Measurements from ENCODE around the gene TMEM45A.

The TMEM45A gene

GRCh38 chr3:100609305-100609704, 116.9 kb downstream of the TMEM45A start, which contains the start of gene ADGRG7:
ADGRG7 (plus strand) TSS chr3:100609601; CDS start chr3:100609857, 256 bp downstream.
- no peak for ATAC-seq
- TF ChIP-seq ZFP30 (CRISPR knock-in tag; IDR thresholded peaks at IDR 0.05): no peak

GRCh38 chr3:100609963-100610362, 117.5 kb downstream of the TMEM45A start:
- no peak for ATAC-seq
- TF ChIP-seq ZNF565 (CRISPR knock-in tag; conservative IDR thresholded peaks at IDR 0.05; ENCODE audit: low read depth): no peak
- TF ChIP-seq TOX (CRISPR knock-in tag; IDR thresholded peaks at IDR 0.05; ENCODE audit: borderline replicate concordance): no peak
- no peak for TF ChIP-seq OSR1 (CRISPR knock-in tag; IDR thresholded peaks at IDR 0.05)
- TF ChIP-seq, protein P1, sequence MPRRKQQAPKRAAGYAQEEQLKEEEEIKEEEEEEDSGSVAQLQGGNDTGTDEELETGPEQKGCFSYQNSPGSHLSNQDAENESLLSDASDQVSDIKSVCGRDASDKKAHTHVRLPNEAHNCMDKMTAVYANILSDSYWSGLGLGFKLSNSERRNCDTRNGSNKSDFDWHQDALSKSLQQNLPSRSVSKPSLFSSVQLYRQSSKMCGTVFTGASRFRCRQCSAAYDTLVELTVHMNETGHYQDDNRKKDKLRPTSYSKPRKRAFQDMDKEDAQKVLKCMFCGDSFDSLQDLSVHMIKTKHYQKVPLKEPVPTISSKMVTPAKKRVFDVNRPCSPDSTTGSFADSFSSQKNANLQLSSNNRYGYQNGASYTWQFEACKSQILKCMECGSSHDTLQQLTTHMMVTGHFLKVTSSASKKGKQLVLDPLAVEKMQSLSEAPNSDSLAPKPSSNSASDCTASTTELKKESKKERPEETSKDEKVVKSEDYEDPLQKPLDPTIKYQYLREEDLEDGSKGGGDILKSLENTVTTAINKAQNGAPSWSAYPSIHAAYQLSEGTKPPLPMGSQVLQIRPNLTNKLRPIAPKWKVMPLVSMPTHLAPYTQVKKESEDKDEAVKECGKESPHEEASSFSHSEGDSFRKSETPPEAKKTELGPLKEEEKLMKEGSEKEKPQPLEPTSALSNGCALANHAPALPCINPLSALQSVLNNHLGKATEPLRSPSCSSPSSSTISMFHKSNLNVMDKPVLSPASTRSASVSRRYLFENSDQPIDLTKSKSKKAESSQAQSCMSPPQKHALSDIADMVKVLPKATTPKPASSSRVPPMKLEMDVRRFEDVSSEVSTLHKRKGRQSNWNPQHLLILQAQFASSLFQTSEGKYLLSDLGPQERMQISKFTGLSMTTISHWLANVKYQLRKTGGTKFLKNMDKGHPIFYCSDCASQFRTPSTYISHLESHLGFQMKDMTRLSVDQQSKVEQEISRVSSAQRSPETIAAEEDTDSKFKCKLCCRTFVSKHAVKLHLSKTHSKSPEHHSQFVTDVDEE (CRISPR knock-in tag; IDR thresholded peaks at IDR 0.05): no peak
- TF ChIP-seq ZNF70 (CRISPR knock-in tag; IDR thresholded peaks at IDR 0.05): no peak
- no peak for TF ChIP-seq CSDC2 (CRISPR knock-in tag; IDR thresholded peaks at IDR 0.05)
- TF ChIP-seq, protein P2, sequence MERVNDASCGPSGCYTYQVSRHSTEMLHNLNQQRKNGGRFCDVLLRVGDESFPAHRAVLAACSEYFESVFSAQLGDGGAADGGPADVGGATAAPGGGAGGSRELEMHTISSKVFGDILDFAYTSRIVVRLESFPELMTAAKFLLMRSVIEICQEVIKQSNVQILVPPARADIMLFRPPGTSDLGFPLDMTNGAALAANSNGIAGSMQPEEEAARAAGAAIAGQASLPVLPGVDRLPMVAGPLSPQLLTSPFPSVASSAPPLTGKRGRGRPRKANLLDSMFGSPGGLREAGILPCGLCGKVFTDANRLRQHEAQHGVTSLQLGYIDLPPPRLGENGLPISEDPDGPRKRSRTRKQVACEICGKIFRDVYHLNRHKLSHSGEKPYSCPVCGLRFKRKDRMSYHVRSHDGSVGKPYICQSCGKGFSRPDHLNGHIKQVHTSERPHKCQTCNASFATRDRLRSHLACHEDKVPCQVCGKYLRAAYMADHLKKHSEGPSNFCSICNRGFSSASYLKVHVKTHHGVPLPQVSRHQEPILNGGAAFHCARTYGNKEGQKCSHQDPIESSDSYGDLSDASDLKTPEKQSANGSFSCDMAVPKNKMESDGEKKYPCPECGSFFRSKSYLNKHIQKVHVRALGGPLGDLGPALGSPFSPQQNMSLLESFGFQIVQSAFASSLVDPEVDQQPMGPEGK (CRISPR knock-in tag; IDR thresholded peaks at IDR 0.05; ENCODE audit: borderline replicate concordance): no peak
- TF ChIP-seq, protein P3, sequence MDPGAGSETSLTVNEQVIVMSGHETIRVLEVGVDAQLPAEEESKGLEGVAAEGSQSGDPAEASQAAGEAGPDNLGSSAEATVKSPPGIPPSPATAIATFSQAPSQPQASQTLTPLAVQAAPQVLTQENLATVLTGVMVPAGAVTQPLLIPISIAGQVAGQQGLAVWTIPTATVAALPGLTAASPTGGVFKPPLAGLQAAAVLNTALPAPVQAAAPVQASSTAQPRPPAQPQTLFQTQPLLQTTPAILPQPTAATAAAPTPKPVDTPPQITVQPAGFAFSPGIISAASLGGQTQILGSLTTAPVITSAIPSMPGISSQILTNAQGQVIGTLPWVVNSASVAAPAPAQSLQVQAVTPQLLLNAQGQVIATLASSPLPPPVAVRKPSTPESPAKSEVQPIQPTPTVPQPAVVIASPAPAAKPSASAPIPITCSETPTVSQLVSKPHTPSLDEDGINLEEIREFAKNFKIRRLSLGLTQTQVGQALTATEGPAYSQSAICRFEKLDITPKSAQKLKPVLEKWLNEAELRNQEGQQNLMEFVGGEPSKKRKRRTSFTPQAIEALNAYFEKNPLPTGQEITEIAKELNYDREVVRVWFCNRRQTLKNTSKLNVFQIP (CRISPR knock-in tag; IDR thresholded peaks at IDR 0.05; ENCODE audit: borderline replicate concordance, low read depth): no peak
- TF ChIP-seq ESRRG (CRISPR knock-in tag; IDR thresholded peaks at IDR 0.05): no peak
- no peak for TF ChIP-seq ZFP3 (CRISPR knock-in tag; IDR thresholded peaks at IDR 0.05)
- TF ChIP-seq SNAI2 (CRISPR knock-in tag; IDR thresholded peaks at IDR 0.05): no peak

GRCh38 chr3:100611221-100611620, 118.8 kb downstream of the TMEM45A start:
- TF ChIP-seq ZFP30 (CRISPR knock-in tag; IDR thresholded peaks at IDR 0.05): no peak
- TF ChIP-seq TOX (CRISPR knock-in tag; IDR thresholded peaks at IDR 0.05; ENCODE audit: borderline replicate concordance): no peak
- no peak for TF ChIP-seq ZNF70 (CRISPR knock-in tag; IDR thresholded peaks at IDR 0.05)
- no peak for ATAC-seq

GRCh38 chr3:100613721-100614390, 121.4 kb downstream of the TMEM45A start:
- TF ChIP-seq ISL1 (CRISPR knock-in tag; IDR thresholded peaks at IDR 0.05) (no peak), CSDC2 (CRISPR knock-in tag; IDR thresholded peaks at IDR 0.05) (no peak), ZNF8 (CRISPR knock-in tag; IDR thresholded peaks at IDR 0.05) (no peak), TOX (CRISPR knock-in tag; IDR thresholded peaks at IDR 0.05; ENCODE audit: borderline replicate concordance) (no peak), ZNF70 (CRISPR knock-in tag; IDR thresholded peaks at IDR 0.05) (no peak), BACH2 (CRISPR knock-in tag; IDR thresholded peaks at IDR 0.05; ENCODE audit: borderline replicate concordance) (no peak)
- ATAC-seq: no peak

DNA sequence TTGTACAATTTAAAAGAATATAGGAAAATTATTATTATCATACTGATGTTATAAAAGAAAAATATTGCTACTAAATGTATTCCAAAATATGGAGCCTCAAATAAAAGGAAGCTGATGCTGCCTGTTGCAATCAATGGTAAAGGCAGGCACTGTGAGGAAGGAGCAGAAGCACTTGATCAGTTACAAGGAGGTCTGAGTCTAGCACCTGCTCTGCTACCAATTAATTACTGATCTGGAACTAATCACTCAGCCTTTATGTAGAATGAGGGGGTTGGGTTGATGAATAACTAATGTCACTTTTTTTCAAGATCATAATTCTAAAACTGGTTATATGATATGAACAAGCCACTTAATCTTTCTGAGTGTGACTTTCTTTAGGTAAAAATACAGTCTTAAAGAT, 122.5 kb downstream of the TMEM45A start:
- ATAC-seq: no peak
- TF ChIP-seq ZNF70 (CRISPR knock-in tag; IDR thresholded peaks at IDR 0.05): no peak
- TF ChIP-seq BACH2 (CRISPR knock-in tag; IDR thresholded peaks at IDR 0.05; ENCODE audit: borderline replicate concordance): no peak
- no peak for TF ChIP-seq ZFP30 (CRISPR knock-in tag; IDR thresholded peaks at IDR 0.05)
- TF ChIP-seq RARB (CRISPR knock-in tag; IDR thresholded peaks at IDR 0.05): no peak
- no peak for TF ChIP-seq ESRRG (CRISPR knock-in tag; IDR thresholded peaks at IDR 0.05)
- TF ChIP-seq TOX (CRISPR knock-in tag; IDR thresholded peaks at IDR 0.05; ENCODE audit: borderline replicate concordance): no peak
- TF ChIP-seq, protein P4, sequence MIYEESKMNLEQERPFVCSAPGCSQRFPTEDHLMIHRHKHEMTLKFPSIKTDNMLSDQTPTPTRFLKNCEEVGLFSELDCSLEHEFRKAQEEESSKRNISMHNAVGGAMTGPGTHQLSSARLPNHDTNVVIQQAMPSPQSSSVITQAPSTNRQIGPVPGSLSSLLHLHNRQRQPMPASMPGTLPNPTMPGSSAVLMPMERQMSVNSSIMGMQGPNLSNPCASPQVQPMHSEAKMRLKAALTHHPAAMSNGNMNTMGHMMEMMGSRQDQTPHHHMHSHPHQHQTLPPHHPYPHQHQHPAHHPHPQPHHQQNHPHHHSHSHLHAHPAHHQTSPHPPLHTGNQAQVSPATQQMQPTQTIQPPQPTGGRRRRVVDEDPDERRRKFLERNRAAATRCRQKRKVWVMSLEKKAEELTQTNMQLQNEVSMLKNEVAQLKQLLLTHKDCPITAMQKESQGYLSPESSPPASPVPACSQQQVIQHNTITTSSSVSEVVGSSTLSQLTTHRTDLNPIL (CRISPR knock-in tag; IDR thresholded peaks at IDR 0.05; ENCODE audit: low read depth): no peak
- TF ChIP-seq OSR1 (CRISPR knock-in tag; IDR thresholded peaks at IDR 0.05): no peak
- TF ChIP-seq PPARA (CRISPR knock-in tag; IDR thresholded peaks at IDR 0.05; ENCODE audit: borderline replicate concordance): no peak
- TF ChIP-seq ZNF565 (CRISPR knock-in tag; conservative IDR thresholded peaks at IDR 0.05; ENCODE audit: low read depth): no peak
- TF ChIP-seq ZFP3 (CRISPR knock-in tag; IDR thresholded peaks at IDR 0.05): no peak
- no peak for TF ChIP-seq TCF4 (CRISPR knock-in tag; IDR thresholded peaks at IDR 0.05; ENCODE audit: borderline replicate concordance)

All from SK-N-SH treated with all-trans-retinoic acid at 6 μM for 48 hours (cell line).